HG02870 (cell line): ENCODE results near the gene RAPH1.

Experiments
- ATAC-seq: cut with Tn5 transposase; IDR thresholded peaks from one replicate; pipeline ENCODE4 v1.9.1; 2021; ENCODE audit warnings: mild to moderate bottlenecking, moderate library complexity; ENCODE audit not compliant: unreplicated experiment

RAPH1 gene

GRCh38 chr2:203366639-203367466 is 168.2 kb downstream of the RAPH1 start:
- no peak for ATAC-seq

DNA sequence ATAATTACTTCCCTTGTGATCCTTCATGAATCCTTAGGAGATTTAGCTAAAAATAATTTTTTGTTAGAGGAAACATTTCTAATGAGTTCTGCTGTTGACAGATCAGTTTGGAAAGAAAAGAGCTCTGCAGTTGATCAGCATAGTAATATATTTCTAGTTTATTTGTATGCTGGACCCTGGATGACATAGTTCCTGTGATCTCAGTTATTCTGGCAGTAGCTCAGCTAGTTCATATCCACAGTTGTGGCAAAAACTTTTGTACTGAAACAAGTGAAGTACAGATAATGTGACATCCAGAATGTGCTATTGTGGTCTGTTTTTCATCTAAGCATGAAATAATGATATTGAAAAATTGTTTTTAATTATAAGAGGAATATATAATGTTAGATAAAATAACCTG is 173.2 kb downstream of the RAPH1 start:
- no peak for ATAC-seq

DNA sequence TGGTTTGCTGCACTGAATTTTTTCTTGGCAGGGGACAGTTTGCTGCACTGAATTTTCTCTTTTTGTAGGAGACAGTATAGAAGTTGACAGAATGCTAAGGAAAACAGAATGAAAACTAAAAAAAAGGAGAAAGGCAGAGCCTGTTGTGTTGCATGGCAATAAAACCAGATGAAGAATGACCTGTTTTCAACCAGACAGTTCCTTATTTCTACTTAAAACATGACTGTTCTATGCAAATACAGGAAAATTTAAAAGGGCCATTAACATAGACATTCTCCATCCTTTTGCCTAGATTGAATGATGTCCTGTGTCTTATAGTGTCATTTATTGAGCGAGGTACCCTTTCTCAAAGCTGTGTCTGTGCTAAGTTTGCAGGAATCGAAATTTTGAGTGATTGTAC is 173.6 kb downstream of the RAPH1 start:
- ATAC-seq: no peak

GRCh38 chr2:203360833-203361430 is 174.2 kb downstream of the RAPH1 start:
- ATAC-seq: no peak

GRCh38 chr2:203359450-203359849 is 175.7 kb downstream of the RAPH1 start:
- ATAC-seq: no peak

DNA sequence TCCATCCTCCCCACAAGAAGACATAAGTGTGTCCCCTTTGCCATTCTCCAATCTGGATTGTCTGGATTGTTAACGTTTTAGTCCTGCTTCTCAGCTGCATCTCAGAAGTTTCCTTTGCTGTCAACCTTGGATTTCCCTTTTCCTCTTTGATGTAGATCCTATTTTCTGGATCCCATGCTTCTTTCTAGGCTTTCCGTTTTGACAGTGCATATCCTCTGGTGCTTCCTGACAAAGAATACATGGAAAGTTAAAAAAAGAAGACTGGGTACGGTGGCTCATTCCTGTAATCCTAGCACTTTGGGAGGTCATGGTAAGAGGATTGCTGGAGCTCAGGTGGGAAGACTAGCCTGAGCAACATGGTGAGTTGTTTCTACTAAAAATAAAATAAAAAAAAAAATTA is 180.1 kb downstream of the RAPH1 start:
- ATAC-seq: no peak

DNA sequence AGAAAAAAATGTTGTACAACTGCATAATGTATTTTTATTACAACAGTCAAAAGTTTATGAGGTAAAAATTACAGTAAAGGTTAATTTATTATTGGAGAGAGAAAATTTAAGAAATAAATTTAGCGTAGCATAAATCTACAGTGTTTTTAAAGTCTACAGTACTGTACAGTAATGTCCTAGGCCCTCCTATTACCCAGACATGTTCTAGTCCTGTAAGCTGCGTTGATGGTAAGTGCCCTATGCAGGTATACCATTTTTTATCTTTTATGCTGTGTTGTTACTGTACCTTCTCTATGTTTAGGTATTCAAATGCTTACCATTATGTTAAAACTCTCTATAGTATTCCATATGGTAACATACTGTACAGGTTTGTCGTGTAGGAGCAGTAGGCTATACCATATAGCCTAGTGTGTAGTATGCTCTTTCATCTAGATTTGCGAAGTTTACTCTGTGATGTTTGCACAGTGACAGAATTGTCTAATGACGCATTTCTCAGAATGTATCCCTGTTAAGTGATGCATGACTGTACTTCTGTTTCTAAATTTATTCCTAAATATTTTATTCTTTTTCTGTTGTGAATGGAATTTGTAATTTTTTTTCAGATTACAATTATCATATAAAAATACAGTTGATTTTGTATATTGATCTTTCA is 182.4 kb downstream of the RAPH1 start:
- ATAC-seq: no peak

DNA sequence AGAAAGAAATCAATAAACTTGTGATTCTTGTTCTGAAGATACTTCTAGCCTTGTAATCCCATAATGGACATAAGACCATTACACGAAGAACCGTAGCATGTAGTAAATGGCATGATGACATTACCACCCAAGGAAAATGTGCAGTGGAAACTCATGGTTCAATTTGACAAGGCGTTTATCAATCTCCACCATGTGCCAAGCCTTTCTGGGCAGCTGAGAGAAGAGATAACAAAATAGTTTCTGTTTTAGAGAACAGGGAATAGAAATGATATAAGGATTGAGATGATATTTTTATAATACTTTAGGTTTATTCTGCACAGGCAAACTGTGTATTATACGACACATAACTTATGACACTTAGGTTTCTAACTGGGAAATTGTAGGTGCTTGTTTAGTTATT is 187.7 kb downstream of the RAPH1 start:
- ATAC-seq: no peak

DNA sequence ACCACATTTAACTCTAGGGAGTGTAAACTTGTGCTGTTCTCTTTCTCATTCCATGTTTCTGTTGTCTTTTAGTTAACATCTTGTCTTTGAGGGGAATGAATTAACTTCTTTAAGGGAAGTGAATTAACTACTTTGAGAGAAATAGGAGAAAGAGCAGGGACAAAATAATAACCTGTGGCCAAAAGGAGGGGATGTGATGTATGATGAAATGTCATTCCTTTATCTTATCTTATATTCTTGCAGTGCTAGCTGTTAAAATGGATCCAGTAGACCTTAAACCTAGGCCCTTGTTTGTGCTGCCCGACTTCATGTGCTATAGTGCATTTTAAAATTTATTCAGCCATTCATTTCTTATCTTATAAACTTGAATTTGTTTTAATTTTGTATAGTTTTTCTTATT is 188.5 kb downstream of the RAPH1 start:
- no peak for ATAC-seq

GRCh38 chr2:203344667-203345066 is 190.4 kb downstream of the RAPH1 start:
- ATAC-seq: no peak
